ENCODE results near the gene LILRA1.

DNA sequence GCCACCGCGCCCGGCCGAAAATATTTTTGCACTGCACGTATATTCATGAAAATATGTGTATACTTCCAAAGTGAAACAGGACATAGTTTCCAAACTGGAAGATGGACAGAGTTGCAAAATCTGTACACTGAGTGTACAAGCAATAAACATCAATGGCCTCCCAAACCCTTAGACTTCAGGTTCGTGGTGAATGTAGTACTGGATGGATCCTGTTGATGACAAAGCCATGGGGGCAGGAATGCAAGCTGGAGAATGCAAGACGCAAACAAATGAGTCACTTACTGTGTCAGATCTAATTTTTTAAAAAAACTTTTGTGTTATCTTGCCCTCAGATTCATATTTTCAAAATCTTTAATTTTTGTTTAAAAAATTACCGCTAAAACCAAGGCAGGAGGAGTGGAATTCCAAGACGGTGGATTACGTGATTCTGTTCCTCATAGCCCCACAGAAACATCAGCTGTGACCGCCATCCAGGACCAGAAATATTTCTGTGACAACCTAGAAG lies 32.5 kb upstream of the LILRA1 start:
- TF ChIP-seq, protein P1, sequence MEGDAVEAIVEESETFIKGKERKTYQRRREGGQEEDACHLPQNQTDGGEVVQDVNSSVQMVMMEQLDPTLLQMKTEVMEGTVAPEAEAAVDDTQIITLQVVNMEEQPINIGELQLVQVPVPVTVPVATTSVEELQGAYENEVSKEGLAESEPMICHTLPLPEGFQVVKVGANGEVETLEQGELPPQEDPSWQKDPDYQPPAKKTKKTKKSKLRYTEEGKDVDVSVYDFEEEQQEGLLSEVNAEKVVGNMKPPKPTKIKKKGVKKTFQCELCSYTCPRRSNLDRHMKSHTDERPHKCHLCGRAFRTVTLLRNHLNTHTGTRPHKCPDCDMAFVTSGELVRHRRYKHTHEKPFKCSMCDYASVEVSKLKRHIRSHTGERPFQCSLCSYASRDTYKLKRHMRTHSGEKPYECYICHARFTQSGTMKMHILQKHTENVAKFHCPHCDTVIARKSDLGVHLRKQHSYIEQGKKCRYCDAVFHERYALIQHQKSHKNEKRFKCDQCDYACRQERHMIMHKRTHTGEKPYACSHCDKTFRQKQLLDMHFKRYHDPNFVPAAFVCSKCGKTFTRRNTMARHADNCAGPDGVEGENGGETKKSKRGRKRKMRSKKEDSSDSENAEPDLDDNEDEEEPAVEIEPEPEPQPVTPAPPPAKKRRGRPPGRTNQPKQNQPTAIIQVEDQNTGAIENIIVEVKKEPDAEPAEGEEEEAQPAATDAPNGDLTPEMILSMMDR (IDR thresholded peaks at IDR 0.05): no peak
- TF ChIP-seq POLR2A (IDR thresholded peaks at IDR 0.05): no peak
